Stimulated activated CD8-positive, alpha-beta memory T cell treated with anti-CD3 and anti-CD28 coated beads, Interleukin-4, amount 100 ng/mL, for 48 hours (primary cell): ENCODE data around the gene SLC5A5.
"Not testable (repeated sequence)": the region's sequence is repeated elsewhere in the genome, so short reads cannot be mapped to it uniquely, and the experiment has no call there.

ENCODE experiments used
- DNase-seq: peaks from one replicate; pipeline ENCODE4 v3.0.0-alpha.2; 2020

The SLC5A5 gene

GRCh38 chr19:17872251-17873001, 681 bp downstream of the SLC5A5 start:
- DNase-seq = peak; percentile 75

DNA sequence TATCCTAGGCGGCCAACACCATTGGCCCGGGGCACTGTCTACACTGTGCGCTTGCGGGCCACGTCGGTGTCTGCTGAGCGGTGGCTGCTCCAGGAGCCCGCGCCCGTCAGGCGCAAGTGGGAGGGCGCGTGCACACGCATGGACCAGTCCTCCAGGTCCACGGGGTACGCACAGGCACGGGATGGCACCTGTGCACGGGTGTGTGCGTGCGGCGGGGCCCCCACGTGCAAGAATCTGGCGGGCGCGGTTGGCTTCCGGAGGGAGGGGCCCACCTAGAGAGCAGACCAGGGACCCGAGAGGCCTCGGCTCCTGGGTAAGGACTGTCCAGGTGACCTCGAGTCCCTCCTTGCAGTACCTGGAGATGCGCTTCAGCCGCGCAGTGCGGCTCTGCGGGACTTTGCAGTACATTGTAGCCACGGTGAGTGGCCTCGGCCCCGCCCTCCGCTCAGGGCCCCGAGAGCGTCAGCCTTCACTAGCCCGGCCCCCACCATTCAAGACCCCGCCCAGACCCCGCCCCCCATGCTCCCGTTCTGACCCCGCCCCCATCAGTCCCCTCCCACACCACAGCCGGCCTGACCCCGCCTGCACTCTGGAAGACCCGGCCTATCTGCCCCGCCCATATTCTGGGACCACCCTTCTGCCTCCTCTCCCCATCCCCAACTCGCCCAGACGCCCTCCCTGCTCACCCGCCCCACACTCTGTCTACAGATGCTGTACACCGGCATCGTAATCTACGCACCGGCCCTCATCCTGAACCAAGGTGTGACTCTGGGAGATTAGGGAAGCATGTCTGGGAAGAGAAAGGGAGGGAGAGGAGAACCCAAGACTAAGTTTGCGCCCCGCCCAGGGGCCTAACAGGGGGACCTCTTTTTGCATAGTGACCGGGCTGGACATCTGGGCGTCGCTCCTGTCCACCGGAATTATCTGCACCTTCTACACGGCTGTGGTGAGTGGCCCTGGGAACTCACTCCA, 2.3 kb downstream of the SLC5A5 start:
- peak; percentile 82 for DNase-seq

- no peak for DNase-seq
Measured at GRCh38 chr19:17874758-17875135, 3.0 kb downstream of the SLC5A5 start.

DNA sequence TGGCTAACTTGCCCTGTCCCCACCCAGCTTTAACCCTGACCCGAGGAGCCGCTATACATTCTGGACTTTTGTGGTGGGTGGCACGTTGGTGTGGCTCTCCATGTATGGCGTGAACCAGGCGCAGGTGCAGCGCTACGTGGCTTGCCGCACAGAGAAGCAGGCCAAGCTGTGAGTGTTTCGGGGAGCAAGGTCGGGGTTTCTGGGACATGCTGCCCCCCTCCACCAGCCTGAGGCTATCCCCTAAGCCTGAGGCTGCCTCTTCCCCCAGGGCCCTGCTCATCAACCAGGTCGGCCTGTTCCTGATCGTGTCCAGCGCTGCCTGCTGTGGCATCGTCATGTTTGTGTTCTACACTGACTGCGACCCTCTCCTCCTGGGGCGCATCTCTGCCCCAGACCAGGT, 6.0 kb downstream of the SLC5A5 start:
- DNase-seq = no peak

- DNase-seq = no peak
Measured at GRCh38 chr19:17879466-17879865, 7.7 kb downstream of the SLC5A5 start.

DNA sequence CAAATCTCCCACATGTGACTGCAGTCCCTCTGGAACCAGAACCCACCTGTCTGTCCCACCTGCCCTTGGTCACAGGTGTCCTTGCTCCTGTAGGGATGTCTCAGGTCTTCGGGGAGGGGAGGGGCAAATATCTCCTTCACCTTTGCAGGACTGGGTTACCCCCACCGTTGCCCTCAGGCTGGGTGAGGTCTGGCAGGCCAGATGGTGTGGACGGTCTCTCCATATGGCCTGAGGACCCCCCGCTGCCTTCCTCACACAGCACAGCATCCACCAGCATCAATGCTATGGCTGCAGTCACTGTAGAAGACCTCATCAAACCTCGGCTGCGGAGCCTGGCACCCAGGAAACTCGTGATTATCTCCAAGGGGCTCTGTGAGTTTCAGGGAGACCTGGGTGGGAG, 10.0 kb downstream of the SLC5A5 start:
- DNase-seq = no peak

DNA sequence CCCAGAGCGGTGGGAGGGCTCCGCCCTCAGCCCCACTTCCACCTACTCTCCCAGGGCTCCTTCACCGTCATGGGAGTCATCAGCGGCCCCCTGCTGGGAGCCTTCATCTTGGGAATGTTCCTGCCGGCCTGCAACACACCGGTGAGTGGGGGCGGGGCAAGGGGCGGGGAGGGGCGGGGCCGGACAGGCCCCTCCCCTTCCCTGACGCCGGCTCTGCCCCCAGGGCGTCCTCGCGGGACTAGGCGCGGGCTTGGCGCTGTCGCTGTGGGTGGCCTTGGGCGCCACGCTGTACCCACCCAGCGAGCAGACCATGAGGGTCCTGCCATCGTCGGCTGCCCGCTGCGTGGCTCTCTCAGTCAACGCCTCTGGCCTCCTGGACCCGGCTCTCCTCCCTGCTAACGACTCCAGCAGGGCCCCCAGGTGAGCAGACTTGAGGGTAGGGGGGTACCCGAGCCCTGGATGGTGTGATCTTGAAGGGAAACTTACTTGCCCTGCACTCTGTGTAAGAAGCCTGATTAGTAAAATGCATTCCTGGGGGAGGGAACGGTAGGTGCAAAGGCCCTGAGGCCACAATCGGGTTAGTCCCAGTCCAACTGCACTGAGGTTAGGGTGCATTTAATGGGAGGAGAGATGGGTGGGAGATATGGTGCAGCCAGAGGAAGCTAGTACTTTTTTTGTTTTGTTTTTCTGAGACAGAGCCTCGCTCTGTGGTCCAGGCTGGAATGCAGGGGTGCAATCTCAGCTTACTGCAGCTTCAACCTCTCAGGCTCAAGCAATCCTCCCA, 12.1 kb downstream of the SLC5A5 start:
- no peak for DNase-seq

DNA sequence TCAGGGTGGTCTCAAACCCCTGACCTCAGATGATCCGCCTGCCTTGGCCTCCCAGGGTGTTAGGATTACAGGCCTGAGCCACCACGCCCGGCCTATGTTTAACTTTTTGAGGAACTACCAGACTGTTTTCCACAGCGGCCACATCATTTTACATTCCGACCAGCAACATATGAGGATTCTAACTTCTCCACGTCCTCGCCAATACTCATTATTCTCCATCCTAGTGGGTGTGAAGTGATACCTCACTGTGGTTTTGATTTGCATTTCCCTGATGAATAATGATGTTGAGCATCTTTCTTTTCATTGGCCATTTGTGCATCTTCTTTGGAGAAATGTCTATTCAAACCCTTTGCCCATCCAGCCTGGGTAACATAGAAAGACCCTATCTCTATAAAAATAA, 14.8 kb downstream of the SLC5A5 start:
- DNase-seq = no peak

DNA sequence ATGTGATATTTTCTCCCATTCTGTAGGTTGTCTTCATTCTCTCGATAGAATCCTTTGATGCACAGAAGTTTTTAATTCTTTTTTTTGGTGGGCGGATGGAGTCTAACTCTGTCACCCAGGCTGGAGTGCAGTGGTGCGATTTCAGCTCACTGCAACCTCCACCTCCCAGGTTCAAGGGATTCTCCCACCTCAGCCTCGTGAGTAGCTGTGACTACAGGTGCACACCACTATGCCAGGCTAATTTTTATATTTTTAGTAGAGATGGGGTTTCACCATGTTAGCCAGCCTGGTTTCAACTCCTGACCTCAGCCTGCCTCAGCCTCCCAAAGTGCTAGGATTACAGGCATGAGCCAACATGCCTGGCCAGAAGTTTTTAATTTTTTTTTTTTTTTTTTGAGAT, 15.5 kb downstream of the SLC5A5 start:
- DNase-seq = not testable (repeated sequence)

- DNase-seq = no peak
Measured at GRCh38 chr19:17888260-17888659, 16.5 kb downstream of the SLC5A5 start.

DNA sequence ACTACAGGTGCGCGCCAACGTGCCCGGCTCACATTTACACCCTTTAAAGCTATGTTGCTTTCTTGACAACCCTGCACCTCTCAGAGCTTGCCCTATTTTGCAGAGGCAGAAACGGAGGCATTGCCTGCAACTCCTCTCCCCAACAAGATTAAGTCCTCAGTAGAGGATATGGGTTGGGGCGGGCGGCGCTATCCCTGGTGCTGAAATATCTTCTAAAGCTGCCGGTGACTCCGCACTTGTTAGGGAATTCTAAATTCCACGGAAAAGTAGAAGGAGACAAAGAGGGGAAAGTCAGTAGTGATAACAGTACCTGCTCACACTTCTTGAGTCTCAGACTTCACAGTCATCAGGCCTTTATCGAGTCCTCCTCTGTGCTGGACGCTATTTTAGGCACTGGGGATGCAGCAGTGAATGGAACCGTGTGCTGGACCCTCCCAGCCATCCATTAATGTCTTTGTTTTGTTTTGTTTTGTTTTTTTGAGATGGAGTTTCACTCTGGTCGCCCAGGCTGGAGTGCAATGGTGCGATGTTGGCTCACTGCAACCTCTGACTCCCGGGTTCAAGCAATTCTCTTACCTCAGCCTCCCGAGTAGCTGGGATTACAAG, 18.0 kb downstream of the SLC5A5 start:
- peak; percentile 36 for DNase-seq

DNA sequence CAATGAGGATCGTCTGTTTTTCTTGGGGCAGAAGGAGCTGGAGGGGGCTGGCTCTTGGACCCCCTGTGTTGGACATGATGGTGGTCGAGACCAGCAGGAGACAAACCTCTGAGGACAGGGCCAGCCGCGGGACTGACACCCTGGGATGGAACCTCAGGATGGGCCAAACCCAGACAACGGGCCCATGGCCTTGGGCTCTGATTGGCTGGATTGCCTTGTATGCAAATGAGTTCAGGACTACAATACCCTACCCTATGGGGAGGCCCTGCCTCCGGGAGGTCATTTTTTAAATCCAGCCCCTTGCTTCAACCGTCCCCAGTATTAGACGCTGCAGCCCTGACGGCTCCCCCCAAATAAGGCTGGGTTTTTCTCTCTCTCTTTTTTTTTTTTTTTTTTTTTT, 22.0 kb downstream of the SLC5A5 start:
- no peak for DNase-seq

- DNase-seq = no peak
Measured at GRCh38 chr19:17902701-17903100, 31.0 kb downstream of the SLC5A5 start.

DNA sequence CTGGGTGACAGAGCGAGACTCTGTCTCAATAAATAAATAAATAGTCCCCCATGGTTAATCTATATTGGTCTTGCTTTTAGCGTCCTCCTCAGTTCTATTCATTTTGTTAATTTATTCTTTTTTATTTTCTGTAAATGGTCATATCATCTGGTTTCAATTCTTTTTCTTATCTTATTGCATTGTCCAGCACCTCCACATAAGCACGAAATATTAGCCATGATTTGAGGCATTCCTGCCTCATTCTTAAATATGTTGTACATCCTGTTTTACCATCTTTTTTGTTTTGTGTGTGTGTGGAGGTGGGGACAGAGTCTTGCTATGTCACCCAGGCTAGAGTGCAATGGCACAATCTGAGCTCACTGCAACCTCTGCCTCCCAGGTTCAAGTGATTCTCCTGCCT, 36.5 kb downstream of the SLC5A5 start:
- no peak for DNase-seq

- DNase-seq = no peak
Measured at GRCh38 chr19:17909003-17909732, 37.4 kb downstream of the SLC5A5 start.

- no peak for DNase-seq
Measured at GRCh38 chr19:17910791-17911360, 39.1 kb downstream of the SLC5A5 start.

DNA sequence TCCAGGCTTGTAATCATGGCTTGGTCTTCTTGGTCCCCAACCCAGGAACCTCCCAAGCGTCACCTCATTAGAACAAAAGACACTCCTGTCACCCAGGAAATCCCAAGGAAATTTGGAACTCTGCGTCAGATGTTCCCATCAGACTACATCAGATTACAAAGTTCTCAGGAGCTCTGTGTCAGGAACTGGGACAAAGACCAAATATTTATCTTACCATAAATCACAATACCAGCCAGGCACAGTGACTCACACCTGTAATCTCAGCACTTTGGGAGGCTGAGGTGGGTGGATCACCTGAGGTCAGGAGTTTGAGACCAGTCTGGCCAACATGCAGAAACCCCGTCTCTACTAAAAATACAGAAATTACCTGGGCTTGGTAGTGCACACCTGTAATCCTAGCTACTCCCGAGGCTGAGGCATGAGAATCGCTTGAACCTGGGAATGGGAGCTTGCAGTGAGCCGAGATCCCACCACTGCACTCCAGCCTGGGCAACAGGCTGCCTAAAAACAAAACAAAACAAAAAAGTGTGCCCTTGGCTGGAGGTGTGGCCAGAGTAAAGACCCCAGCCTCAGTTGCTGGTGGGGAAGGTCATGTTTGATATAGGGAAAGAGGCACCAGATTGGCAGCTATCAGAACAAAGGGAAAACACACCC, 44.3 kb downstream of the SLC5A5 start:
- DNase-seq = no peak

GRCh38 chr19:17918151-17918550, 46.4 kb downstream of the SLC5A5 start:
- DNase-seq = not testable (repeated sequence)

DNA sequence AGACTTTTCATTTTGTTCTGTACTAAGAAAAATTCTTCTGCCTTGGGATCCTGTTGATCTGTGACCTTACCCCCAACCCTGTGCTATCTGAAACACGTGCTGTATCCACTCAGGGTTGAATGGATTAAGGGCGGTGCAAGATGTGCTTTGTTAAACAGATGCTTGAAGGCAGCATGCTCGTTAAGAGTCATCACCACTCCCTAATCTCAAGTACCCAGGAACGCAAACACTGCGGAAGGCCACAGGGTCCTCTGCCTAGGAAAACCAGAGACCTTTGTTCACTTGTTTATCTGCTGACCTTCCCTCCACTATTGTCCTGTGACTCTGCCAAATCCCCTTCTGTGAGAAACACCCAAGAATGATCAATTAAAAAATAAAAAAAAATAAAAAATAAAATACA, 47.4 kb downstream of the SLC5A5 start:
- DNase-seq = not testable (repeated sequence)

DNA sequence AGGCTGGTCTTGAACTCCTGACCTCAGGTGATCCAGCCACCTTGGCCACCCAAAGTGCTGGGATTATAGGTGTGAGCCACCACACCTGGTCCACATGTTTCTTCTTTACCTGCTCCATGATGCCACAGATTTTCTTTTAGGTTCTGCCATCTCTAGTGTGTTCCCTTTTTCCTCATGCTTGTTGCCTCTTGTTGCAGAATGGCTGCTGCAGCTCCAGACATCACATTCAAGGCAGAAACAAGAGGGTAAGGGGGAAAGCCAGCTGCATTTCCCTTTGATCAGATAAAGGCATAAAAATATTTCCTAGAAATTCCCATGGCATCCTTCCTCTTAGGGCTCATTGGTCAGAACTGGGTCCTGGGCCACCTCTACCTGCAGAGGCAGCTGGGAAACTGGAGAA, 48.8 kb downstream of the SLC5A5 start:
- no peak for DNase-seq

DNA sequence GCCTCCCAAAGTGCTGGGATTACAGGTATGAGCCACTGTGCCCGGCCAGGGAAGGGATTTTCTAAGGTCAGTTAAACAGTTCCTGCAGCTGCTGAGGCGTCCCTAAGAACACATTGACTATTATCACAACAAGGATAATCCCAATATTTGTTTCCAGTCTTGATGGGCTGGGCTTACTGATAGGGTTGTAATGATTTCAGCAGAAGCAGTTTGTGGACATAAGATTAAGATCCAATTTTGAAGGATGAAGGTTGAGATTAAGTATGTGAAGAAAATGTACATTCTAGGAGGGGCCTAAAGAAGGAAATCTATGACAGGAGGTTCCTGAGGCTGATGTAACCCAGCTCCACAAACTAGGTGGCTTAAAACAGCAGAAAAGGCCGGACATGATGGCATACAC, 50.4 kb downstream of the SLC5A5 start:
- no peak for DNase-seq
